Progenitor cell of endocrine pancreas (in vitro differentiated cells): ENCODE measurements around the gene CCDC30. TPM values are rescaled to one million over a fixed set of nuclear protein-coding genes. Genes with fewer than 3 reads are reported as not detected.
"Not testable (repeated sequence)": the region's sequence is repeated elsewhere in the genome, so short reads cannot be mapped to it uniquely, and the experiment has no call there.

Experiments
- DNase-seq: peaks from one replicate; pipeline ENCODE4 v3.0.0; 2021; ENCODE audit warnings: low spot score; ENCODE audit not compliant: unreplicated experiment
- H3K27ac Mint-ChIP-seq: 2 replicates; pipeline ENCODE4 v1.8.0; 2021; ENCODE audit warnings: mild to moderate bottlenecking, moderate library complexity, mixed read lengths
- H3K27me3 Mint-ChIP-seq: 2 replicates; pipeline ENCODE4 v1.8.0; 2021; ENCODE audit warnings: mixed read lengths
- H3K36me3 Mint-ChIP-seq: 2 replicates; pipeline ENCODE4 v1.8.0; 2022; ENCODE audit warnings: mixed read lengths; ENCODE audit not compliant: insufficient read depth
- H3K4me1 Mint-ChIP-seq: 2 replicates; pipeline ENCODE4 v1.8.0; 2021; ENCODE audit warnings: low read depth, mixed read lengths
- H3K4me3 Mint-ChIP-seq: 2 replicates; pipeline ENCODE4 v1.8.0; 2021; ENCODE audit warnings: low read depth, mild to moderate bottlenecking, moderate library complexity, mixed read lengths
- H3K9me3 Mint-ChIP-seq: 2 replicates; pipeline ENCODE4 v1.8.0; 2021; ENCODE audit warnings: low read depth, mixed read lengths
- total RNA-seq: library from RNA; stranded (reverse); gene quantifications from 2 replicates; pipeline ENCODE4 v1.2.1, GENCODE V29; 2021
- TF ChIP-seq, protein P1 (sequence below): fragments of 200-600 bp; sonication (generic); IDR thresholded peaks from one replicate; pipeline ENCODE4 v1.5.0; 2021; ENCODE audit warnings: antibody characterized with exemption, mild to moderate bottlenecking; ENCODE audit not compliant: unreplicated experiment

CCDC30 gene
- total RNA-seq, 1 donor from 2014 or later: 23.6 TPM

DNA sequence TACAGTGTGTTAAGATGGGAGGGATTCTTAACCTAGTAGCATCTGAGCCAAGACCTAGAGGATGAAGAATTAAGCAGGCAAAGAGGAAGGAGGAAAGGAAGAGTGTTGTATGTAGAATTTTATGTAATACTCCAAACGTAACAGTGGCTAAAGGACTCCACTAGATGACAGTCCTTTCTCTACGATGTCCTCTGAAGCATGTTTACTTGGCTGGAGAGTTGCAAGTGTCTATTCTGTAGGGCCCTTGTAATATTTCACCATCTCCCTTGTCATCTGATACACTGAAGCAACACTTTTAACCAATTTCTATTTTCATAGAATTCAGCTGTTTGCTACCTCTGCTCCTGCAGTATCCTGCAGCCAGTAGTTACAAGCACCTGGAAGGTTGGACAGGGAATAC, 217.0 kb downstream of the CCDC30 start:
- peaks cover 25% of the 10 kb centered on the region for H3K4me1 Mint-ChIP-seq

DNA sequence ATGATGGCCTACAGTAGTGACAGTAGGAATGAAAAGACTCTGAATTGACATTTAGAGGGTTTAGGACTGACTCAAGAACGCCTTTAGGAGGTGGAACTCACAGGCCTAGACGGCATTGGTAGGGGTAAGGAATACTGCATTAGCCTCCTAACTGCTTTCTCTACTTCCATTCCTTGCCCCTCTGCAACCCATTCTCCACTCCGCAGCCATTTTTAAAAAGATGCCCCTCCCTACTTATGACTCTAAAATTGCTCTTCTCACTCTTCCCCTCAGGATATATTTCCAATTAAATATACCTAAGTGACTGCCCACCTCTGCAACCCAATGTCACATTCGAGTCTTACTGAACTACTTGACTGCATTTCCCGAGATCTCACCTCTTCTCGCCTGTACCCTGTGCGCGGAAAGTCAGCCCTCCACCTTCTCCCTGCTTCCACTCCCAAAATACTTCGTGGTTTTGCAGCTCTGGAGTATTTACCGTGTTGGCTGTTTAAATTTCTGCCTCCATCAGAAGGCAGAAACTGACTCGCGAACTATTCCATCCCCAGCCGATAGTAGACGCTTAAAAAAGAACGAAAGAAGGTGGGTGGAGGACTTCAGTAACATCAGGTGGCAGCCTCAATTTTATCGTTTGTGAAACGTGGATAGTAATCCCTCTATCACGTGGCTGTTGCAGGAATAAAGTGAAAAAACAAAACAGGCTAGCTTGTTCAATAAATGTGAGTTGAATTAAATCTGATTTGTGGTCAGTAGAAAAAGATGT, 218.0 kb downstream of the CCDC30 start:
- Mint-ChIP-seq H3K4me1 (peaks cover 33% of the 10 kb centered on the region), H3K4me3 (peak overlapping the region; percentile 94), H3K9me3 (no peaks in the 10 kb centered on the region), H3K27ac (peak overlapping the region; percentile 98), H3K27me3 (no peaks in the 10 kb centered on the region), H3K36me3 (peaks cover 10% of the 10 kb centered on the region)
- TF ChIP-seq, protein P1, sequence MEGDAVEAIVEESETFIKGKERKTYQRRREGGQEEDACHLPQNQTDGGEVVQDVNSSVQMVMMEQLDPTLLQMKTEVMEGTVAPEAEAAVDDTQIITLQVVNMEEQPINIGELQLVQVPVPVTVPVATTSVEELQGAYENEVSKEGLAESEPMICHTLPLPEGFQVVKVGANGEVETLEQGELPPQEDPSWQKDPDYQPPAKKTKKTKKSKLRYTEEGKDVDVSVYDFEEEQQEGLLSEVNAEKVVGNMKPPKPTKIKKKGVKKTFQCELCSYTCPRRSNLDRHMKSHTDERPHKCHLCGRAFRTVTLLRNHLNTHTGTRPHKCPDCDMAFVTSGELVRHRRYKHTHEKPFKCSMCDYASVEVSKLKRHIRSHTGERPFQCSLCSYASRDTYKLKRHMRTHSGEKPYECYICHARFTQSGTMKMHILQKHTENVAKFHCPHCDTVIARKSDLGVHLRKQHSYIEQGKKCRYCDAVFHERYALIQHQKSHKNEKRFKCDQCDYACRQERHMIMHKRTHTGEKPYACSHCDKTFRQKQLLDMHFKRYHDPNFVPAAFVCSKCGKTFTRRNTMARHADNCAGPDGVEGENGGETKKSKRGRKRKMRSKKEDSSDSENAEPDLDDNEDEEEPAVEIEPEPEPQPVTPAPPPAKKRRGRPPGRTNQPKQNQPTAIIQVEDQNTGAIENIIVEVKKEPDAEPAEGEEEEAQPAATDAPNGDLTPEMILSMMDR: no peak
- no peak for DNase-seq

More for the DNA sequence above, 217.0 kb downstream of the CCDC30 start:
- no peak for DNase-seq
- H3K27me3 Mint-ChIP-seq: no peaks in the 10 kb centered on the region
- H3K27ac Mint-ChIP-seq: no peak overlapping the region
- H3K9me3 Mint-ChIP-seq: no peaks in the 10 kb centered on the region
- TF ChIP-seq, protein P1: no peak
- peak overlapping the region; percentile 94 for H3K4me3 Mint-ChIP-seq
- H3K36me3 Mint-ChIP-seq: peaks cover 8% of the 10 kb centered on the region

DNA sequence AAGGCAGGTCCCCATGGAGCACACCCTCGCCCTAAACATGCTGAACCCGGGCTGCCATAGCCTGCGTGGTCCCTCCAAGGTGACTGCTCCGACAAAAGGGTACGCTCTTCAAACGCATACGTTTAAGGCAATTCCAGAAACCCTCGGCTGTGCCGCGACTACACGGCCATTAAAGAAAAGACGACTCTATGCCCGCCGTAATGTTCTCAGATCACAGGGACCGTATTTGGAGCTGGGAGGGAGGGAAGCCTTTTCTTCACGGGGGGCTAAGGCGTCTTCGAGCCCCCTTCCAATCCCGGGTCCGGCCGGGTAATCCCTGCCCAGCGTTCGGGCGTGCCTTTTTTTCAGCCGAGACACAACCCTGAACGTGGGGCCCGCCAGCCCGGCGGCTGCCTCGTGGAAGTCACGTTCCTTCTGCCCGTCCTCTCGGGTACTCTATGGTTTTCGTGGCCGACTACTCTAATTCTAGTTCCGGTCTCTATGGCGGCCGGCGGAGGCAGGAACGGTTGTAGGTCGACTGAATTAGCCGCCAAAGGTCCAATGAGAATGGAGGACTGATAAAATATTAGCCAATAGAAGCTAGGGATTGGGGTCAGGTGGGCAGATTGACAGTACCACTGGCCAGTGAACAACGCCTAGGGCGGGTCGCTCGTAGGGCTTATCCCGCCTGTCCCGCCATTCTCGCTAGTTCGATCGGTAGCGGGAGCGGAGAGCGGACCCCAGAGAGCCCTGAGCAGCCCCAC, 218.8 kb downstream of the CCDC30 start, which contains the start of gene YBX1:
TSS of gene YBX1 (plus strand) at position 678 of the 743 bp plus-strand sequence. CDS start 148 bp downstream, outside the sequence.
- H3K27ac Mint-ChIP-seq: peak within 1 kb of the TSS; percentile 98
- TF ChIP-seq, protein P1: no peak
- H3K4me1 Mint-ChIP-seq: peaks cover 40% of the 10 kb centered on the region
- no peaks in the 10 kb centered on the region for H3K27me3 Mint-ChIP-seq
- peak within 1 kb of the TSS; percentile 94 for H3K4me3 Mint-ChIP-seq
- no peaks in the 10 kb centered on the region for H3K9me3 Mint-ChIP-seq
- H3K36me3 Mint-ChIP-seq: peaks cover 12% of the 10 kb centered on the region
- DNase-seq: peak; percentile 91

DNA sequence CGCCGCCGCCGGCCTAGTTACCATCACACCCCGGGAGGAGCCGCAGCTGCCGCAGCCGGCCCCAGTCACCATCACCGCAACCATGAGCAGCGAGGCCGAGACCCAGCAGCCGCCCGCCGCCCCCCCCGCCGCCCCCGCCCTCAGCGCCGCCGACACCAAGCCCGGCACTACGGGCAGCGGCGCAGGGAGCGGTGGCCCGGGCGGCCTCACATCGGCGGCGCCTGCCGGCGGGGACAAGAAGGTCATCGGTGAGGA, 219.3 kb downstream of the CCDC30 start:
- H3K27ac Mint-ChIP-seq: peak overlapping the region; percentile 98
- not testable (repeated sequence) for H3K9me3 Mint-ChIP-seq

DNA sequence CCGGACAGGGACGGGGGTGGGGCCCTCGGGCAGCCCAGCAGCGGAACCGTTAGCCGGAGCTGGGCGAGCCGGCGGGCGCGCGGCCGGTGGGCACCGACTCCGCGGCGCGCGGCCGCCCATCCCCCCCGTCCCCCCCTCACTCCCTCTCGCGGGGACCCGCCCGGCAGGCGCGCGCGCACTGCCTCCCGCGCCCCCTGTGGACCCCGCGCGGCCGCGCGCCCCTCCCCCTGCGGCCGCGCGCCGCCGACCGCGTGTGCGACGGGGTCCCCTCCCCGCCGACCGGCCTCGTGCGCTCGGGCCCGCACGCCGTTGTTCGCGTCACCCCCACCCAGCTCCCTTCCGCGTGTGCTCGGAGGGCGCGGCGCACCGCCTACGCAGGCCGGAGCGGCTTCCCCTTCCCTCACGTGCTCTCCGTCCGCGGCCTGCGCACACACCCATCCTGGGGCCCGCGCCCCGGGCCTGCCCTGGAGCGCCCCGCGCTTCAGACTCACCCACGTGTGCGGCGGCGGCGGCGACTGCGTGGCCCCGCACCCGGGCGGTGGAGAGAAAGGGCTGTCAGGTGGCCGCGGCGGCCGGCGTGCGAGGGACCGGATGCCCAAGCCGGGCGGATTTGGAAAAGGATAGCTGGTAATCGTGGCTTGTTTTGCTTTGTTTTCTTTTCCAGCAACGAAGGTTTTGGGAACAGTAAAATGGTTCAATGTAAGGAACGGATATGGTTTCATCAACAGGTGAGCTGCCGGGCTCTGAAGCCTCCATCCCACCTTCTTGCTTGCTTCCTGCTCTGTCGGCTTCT, 219.8 kb downstream of the CCDC30 start:
- no peaks in the 10 kb centered on the region for H3K27me3 Mint-ChIP-seq

More for the DNA sequence above, 219.3 kb downstream of the CCDC30 start:
- H3K27me3 Mint-ChIP-seq, DNase-seq: not testable (repeated sequence)
- Mint-ChIP-seq H3K4me1 (peaks cover 42% of the 10 kb centered on the region), H3K36me3 (peaks cover 13% of the 10 kb centered on the region), H3K4me3 (peak overlapping the region; percentile 94)

More for the DNA sequence above, 219.8 kb downstream of the CCDC30 start:
- Mint-ChIP-seq H3K9me3 (no peaks in the 10 kb centered on the region), H3K4me1 (peaks cover 47% of the 10 kb centered on the region), H3K27ac (peak overlapping the region; percentile 95), H3K4me3 (peak overlapping the region; percentile 91), H3K36me3 (peaks cover 17% of the 10 kb centered on the region)
- TF ChIP-seq, protein P1: no peak
- DNase-seq: peak; percentile 48
